Fibroblast of upper back skin (primary cell): ENCODE results near the gene TSPAN17.
A peak's percentile ranks its signal among the peaks of the same experiment; 100 is the strongest.

Experiments
- DNase-seq: peaks from one replicate; pipeline ENCODE4 v3.0.0-alpha.2; 2013

Gene TSPAN17

DNA sequence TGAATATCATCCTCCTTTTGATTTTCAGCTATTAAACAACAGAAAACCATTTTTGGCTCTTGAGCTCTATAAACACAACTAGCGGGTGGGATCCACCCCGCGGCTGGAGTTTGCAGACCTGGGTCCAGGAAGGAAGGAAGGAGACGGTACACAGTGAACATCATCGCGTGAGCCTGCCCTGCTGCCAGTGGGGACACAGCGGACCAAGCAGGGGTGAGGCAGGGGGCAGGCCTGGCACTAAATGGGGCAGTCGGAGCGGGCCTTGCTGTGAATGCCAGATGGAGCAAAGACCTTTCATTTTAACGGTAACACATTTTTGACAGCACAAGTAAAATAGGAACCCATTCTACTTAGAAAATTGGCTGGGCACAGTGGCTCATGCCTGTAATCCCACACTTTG is 14.4 kb downstream of the TSPAN17 start:
- no peak for DNase-seq

DNA sequence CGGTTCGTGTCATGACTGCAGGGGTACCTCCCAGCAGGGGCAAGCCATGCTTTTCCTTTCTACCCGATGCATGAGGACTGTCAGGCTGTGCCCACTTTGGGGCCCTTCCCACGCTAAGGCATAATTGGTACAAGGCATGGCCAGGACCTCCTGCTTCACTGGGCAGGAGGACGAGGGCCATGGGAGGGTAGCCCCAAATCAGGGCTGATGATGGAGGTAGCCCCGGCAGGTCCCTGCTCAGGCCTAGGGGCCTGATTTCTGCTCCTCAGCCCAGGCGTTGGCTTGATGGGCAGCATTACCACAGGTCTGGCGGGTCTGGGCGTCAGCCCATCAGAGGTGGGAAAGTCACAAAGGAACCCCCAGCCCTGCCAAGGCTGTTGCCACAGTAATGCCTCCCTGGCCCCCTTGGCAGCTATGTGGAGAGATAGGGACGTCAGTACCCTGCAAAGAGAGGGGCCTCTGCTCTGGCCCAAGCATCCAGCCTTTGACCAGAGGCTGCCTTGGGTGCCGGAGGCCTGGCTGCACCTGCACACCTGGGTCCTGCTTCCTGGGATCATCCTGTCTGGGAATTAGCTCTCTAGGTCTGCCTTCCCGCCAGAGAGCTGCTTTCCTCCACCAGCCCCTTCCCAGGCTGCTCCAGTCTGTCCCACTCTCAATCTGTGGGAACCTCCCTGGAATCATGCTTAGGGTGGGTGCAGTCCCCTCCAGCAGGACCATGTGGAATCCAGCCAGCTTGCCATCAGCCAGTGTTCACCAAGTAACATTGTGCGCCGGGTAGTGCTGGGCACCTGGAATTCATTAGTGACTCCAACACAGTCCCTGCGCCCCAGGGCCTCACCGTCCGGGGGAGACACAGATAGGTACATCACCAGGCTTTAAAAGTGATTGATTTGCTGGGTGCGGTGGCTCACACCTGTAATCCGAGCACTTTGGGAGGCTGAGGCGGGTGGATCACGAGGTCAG is 15.4 kb downstream of the TSPAN17 start:
- DNase-seq = no peak

DNA sequence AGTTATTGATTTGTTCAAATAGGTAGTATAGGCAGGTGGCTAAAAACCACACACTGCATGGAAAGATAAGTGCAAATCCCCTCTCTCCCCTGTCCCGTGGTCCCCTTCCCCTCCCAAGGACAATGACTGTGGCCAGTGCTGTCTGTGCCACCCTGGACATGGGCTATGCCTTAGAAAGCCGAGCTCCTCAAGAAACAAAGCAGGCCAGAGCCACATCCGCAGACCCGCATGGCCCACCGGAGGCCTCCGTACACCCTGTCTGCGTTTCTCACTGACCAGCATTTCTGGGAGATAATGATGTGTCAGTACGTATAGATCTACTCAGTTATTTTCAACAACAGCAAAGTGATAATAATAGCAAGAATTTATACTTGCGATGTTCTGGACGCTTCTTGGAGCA is 16.3 kb downstream of the TSPAN17 start:
- DNase-seq = no peak

DNA sequence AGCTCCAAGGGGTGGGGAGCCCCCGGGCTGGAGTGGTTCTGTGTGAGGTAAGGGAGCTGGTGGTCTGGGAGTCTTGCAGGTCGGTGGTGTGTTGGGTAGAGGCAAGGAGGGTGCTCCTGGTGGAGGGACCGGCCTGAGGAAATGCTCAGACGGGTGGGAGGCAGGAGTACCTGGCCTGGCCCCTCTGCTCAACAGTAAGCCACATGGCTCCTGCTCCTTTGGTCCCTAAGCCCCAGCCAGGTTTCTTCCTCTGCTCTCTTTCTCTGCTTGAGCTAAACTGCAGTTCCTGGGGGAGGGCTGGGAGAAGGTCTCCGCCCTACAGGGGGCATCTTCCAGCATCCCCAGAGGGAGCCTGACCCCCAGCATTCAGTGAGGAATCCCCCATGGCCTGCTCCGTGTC is 17.2 kb downstream of the TSPAN17 start:
- DNase-seq = no peak

DNA sequence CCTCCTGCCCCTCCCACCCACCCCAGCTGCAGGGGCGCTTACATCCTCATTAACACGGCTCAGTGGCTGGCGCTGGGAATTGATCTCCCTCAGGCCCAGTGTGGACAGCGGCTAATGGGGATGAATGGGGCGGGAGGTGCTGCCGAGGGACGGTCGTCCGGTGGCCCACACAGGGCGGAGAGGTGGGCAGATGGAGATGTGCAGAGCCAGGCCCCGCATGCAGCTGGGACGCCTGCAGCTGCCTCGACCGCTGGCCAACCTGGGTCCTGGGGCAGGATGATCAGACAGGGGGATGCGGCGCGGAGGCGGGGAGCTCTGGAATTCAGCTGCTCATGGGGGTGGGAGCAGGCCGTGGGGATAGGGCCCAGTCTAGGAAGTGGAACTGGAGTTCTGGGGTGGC is 17.6 kb downstream of the TSPAN17 start:
- DNase-seq = no peak

DNA sequence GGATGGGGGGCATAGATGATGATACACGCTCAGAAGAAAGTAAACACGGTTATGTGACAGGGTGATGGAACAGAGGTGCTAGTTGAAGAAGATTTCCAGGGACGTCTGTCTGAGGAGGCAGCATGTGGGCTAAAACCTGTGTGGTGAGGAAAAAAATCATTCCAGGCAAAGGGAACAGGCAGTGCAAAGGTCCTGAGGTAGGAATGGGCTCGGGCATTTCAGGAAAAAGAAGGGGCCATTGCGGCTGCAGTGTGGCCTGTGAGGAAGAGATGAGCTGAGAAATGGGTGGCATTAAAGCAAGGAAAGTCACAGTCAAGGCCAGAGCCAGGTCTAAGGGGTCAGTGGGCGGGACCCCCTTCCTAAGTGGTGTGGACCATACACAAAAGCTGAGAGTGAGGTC is 18.2 kb downstream of the TSPAN17 start:
- DNase-seq = no peak

DNA sequence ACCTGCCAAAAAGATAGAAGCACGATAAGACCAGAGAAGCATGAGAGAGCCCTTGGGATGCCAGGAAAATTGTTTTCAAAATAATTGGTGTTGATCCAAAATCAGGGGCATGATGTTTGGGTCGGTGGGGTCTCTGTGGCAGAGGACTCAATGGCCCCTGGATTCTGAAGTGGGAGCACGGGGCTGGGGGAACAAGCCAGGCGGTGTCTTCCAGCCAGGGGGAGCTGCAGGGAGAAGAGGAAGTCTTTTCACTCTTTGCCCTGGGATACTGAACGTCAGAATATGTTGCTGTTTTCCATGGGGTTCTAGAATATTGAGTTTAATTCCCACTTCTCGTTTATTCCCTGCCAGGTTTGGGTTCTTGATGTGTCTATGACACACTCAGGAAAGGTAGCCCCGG is 20.4 kb downstream of the TSPAN17 start:
- no peak for DNase-seq

DNA sequence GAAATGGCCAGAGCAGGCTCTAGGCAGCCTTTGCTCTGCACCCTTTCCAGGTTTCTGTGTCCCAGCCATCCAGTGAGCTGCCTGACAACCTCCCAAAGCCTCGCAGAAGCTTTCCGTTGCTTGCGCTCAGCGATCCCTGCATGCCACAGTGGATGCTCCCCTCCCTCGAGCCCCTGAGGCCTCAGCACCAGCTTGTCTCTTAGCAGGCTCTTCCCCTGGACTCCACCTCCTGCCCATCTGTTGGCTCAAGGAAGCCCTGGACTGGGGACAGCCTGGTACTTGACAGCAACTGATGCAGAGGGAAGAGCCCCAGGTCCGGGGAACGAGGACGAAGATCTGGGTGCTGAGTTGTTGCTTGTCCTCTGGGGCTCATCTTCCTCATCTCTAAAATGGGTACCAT is 23.2 kb downstream of the TSPAN17 start:
- DNase-seq = no peak

DNA sequence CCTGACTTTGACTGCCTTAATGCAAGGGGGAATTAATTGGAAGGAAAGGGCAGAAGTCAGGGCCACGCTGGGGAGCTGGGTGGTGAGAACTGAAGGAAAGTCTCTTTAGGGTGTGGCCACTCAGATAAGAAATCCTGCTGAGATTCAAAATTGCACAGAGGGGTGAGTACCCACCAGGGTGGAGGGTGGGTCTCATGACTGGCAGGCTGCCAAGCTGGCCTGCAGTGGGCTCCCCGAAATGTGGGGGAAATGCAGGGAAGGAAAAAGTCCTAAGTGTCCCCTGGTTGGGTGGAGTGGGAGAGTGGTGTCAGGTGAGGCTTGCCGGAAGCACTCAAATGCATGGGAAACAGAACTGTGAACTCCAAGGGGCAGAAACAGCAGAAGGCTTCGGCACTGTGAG is 24.1 kb downstream of the TSPAN17 start:
- no peak for DNase-seq

DNA sequence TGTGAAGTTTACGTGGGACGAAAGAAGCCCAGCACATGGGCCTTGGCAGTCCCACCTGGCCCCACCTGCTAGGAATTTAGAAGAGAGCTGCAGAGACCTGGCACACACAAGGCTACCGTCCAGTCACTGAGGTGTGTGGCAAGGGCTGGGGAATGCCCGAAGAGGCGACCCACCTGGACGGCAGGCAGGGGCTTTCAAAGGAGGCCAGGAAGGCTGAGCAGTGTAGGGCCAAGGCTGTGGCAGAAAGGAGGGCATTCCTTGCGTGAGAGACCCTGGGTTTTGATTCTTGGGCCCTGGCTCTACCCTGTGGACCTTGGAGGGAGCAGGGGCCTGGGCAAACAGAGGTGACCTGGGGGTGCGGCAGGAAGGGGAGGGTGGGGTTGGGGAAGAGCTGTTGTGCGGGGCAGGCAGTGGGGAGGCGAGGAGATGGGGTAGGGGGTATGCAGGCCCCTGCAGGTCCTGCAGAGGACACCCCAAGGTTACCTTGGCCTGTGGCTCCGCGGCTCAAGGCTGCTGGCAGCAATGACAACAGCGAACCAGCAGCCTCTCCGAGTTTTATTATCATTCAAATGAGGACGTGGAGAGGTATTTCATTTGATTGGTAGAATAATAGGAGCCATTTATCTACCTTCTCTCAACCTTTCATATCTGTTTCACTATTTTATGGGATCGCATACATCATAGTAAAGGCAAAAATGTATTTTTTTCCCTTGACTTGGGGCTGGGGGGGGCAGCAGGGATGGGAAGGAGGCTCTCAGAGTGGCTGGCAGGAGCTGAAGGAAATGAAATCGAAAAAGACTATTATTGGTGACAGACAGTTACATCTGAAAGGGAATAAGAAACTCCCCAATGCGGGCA is 24.8 kb downstream of the TSPAN17 start:
- no peak for DNase-seq

DNA sequence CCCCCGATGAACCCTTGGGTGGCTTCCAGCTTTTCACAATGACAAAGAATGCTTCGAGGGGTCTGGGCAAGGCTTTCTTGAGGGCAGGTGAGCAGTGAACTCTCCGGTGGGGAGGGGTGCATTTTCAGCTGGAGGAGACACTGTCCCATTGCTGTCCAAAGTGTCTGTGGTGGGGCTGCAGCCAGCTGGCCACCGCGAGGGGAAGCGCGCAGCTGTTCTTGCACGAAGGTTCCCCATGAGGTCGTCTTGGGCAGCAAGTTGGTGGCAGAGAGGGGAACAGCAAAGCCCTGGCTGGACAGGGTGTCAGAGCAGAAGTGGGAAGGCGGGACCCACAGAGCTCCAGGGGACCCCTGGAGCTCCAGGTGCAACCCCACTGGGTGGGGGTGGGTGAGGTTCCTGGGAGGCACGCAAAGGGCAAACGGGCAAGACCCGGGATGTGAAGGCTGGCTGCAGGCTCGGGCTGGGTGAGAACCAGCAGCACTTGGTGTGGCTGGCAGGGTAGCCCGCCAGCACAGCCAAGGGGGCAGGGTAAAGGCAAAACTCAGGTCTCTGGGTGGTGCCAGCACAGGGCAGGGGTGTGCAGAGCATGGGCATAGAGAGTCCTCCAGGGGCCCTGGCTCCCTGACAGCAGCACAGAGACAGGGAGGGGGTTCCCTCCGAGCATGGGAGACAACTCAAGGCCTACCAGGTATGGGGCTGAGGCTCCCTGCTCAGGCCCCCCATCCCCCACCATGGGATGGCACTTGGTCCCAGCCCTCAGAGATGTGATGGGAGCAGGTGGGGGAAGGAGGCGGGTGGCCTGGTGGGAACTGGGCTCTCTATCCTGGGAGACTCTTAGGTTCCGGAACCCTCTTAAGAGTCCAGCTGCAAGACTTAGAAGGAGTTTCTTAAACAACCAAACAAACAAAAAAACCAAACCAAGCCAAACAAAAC is 26.6 kb downstream of the TSPAN17 start:
- no peak for DNase-seq

DNA sequence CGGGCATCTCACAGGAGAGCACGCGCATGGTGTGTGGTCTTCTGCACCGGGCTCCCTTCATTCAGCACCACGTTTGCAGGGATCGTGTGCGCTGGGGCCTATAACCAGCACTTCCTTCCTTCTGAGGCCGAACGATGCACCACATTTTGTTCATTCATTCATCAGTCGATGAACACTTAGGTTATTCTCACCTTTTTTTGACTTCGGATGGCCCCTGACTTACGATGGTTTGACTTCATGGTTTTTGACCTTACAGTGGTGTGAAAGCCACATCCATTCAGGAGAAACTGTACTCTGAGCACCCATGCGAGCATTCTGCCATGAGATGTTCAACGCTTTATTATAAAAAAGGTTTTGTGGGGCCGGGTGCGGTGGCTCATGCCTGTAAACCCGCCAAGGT is 27.5 kb downstream of the TSPAN17 start:
- DNase-seq = no peak

DNA sequence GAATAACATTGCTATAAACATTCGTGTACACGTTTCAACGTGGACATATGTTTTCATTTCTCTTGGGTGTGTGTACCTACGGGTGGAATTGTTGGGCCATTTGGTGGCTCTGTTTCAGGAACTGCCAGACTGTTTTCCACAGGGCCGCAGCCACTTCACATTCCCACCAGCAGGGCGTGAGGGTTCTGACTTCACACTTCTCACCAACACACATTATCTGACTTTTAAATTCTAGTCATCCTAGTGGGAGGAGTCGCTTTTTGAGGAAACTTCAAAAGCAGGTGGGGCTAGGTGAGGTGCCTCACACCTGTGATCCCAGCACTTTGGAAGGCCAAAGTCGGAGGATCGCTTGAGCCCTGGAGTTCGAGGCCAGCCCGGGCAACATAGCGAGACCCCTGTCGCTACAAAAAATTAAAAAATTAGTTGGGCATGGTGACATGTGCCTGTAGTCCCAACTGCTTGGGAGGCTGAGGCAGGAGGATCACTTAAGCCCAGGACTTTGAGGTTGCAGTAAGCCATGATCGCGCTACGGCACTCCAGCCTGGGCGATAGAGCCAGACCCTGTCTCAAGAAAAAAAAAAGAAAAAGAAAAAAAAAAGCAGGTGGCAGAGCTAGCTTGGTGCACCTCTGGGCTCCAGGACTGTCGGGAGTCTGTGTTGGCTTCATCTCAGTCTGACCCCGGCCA is 28.5 kb downstream of the TSPAN17 start:
- DNase-seq = peak; percentile 21

DNA sequence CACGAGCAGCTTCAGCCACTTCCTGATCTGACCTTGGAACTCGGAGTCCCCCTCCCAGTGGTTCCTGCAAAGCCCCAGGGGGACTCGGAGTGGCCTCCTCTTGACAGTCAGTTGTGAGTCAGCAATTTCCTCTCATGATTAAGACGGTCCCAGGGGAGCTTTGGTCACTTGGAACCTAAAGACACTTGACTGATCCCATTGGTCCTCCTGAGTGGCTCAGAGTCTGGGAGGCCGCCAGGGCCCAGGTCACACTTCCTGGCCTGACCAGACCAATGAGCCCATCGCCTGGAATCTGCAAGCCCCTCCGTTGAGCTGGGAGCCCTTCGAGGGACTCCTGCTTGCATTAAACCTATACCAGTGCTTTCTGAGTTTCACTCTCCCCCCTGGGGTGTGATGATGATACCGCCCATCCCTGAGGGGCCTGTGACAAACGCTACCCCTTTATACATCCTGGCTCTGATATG is 29.1 kb downstream of the TSPAN17 start:
- peak; percentile 51 for DNase-seq

DNA sequence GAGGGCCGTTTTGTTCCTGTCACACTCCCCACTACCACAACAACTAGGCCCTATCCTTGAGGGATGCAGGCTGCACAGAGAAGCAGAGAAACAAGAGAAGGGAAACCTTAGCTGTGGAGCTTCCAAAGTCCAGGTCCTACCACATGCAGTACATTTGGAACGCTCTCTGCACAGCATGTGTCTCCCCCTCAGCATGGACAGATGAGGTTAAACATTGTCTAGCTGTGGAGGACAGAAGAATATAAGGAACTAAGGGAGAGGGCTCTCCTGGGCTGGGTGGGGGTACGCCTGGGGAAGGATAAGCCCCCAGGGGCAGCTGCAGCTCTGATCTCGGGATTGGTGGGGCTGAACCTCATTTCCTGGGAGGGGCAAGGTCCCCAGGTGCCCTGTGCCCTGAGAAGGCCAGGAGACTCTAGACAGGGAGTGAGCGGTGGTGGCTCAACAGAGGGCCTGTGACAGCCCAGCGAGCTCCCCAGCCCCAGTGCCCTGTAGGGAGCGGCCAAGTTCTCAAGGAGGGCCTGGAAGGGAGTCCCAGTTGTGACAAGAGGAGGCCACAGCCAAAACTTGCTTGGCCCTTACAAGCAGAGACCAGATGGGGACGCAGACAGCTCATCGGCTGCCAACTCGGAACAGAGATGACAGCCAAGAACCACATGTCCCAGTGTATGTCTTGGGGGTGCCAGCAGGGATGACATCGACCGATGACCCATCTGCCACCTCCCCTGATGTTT is 30.1 kb downstream of the TSPAN17 start:
- DNase-seq = no peak

DNA sequence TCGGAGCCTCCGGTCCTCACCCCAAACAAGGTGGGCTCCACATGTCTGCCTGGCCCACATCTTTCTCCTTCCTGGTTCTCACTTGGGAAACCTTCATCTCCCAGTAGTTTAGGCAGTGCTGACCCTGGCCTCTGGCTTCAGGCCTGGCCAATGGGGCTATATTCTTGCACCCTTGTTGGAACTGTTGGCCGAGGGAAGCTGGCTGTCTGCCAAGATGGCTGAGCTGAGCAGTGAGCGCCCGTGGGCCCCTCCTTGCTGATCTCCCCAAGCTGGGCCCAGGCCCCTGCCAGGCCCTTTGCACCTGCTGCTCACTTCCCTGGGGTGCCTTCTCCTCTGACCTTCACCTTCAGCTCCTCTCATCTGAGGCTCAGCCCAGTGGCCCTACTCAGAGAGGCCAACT is 31.3 kb downstream of the TSPAN17 start:
- no peak for DNase-seq

DNA sequence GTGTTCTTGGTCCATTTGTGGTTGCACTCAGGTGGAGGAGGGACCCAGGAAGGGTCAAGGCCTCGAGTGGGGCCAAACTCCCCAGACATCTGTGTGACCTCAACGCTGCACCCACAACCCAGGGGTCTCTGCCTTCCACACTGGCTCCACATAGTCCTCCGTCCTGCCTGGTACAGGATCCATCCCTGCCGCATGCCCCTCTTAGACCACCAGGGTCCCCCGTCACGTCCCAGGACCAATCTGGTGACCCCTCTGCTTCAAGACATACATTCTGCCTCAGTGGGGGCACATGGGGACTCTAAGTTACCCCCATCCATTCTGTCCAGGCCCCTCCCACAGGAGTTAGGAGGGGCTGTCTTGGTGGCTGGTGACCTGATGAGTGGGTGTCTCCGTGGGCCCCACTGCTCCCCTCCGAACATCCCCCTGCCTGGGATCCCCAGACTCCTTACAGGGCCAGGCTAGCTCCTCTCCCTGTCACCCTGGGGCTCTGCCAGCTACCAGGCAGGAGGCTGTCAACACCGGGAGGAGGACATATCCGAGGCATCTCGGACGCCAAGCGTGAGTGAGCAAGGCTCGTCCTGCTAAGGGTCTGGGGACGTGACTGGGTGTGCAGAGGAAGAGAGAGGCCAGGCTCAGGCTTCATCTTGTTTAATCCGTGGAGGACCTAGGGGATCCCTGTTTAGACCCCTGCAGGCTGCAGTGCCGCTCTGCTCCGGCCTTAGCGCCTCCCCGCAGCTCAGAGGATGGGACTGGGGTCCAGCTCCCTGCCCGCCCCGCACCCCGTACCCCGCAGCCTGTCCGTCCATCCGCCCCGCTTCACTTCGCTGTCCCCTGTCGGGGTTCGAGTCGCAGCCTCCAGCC is 32.3 kb downstream of the TSPAN17 start:
- no peak for DNase-seq

DNA sequence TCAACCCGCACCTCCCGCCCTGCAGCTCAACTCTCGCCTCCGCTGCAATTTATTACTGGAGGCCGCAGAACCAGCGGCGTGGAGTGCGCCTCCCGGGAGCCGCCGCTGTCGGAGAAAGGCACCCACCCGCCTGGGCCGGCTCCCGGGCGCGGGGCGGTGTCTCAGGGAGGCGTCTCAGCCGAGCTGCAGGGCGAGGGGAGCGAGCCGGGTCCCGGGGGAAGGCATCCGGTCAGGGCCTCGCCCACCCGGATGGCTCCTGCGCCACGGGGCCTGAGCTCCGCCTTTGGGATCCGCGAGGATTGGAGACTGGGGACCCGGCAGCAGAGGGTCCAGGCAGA is 32.9 kb downstream of the TSPAN17 start:
- DNase-seq = no peak

DNA sequence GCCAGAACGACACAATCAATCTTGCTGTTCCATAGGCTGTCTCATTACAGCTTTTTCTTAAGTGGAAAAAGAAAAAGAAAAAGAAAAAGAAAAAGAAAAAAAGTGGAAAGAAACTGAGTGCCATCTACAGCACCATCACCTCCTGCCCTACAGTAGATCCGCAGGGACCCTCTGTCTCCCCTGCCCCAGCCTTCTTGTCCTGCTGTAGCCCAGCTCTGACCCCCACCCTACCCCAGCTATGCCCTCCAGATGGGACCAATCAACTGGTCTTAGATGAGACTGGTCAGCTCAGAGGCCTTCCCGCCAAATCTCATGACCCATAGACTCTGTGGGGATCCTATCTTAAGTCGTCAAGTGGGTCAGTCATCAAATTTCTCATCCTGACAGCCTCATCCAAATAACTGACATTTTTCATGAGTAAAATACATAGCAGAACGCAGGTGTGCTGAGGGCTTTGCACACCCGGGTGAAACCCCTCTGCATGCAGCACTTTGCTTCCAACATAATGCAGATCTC is 34.8 kb downstream of the TSPAN17 start:
- no peak for DNase-seq

DNA sequence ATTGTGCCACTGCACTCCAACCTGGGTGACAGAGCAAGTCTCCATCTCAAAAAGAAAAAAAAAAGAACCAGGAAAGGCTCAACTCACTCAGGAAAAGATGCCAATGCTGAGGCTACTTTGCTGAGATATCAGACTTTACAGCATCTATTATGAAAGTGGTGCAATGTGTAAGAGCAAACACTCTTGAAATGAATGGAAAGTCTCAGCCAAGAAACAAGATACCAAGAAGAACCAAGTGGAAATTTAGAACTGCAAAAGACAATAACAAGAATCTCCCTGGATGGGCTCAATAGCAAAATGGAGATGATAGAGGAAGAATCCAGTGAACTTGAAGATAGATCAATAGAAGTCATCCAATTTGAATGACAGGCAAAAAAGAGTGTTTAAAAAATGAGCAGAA is 37.7 kb downstream of the TSPAN17 start:
- no peak for DNase-seq
